DND-41 (cell line): ENCODE measurements around the gene PPIL6.

Source experiments
- EZH2 ChIP-seq: IDR thresholded peaks from 3 replicates; pipeline ENCODE4 v1.6.1; 2012; ENCODE audit warnings: borderline replicate concordance, low read depth, mild to moderate bottlenecking, moderate library complexity, low read length, inconsistent platforms; ENCODE audit not compliant: severe bottlenecking
- TF ChIP-seq, protein P1 (sequence below): IDR thresholded peaks from 2 replicates; pipeline ENCODE4 v1.5.1; 2012; ENCODE audit warnings: borderline replicate concordance, low read length, moderate library complexity, mild to moderate bottlenecking; ENCODE audit not compliant: poor library complexity, severe bottlenecking; ENCODE audit errors: extremely low read depth

DNA sequence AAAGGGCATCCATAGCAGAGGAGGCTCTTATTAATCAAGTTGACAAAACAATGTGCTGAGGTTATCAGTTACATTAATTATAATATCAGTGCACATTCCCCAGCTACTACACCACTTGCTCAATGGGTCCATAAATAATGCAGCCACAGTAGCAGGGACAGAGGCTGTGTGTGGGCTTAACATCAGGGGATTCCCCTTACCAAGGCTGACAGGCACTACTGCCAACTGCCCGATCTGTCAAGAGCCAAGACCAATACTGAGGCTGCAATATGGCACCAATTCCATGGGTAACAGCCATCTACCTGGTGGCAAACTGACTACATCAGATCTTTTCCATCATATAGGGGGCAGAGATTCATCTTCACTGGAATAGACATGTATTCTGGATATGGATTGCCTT is 80.1 kb downstream of the PPIL6 start:
- no peak for TF ChIP-seq EZH2
- TF ChIP-seq, protein P1, sequence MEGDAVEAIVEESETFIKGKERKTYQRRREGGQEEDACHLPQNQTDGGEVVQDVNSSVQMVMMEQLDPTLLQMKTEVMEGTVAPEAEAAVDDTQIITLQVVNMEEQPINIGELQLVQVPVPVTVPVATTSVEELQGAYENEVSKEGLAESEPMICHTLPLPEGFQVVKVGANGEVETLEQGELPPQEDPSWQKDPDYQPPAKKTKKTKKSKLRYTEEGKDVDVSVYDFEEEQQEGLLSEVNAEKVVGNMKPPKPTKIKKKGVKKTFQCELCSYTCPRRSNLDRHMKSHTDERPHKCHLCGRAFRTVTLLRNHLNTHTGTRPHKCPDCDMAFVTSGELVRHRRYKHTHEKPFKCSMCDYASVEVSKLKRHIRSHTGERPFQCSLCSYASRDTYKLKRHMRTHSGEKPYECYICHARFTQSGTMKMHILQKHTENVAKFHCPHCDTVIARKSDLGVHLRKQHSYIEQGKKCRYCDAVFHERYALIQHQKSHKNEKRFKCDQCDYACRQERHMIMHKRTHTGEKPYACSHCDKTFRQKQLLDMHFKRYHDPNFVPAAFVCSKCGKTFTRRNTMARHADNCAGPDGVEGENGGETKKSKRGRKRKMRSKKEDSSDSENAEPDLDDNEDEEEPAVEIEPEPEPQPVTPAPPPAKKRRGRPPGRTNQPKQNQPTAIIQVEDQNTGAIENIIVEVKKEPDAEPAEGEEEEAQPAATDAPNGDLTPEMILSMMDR = no peak
